ENCODE measurements around the gene RPN1.

Gene RPN1

GRCh38 chr3:128576290-128576689, 74.3 kb downstream of the RPN1 start:
- no peak for DNase-seq

- no peak for DNase-seq
Observed at GRCh38 chr3:128575777-128576176, 74.8 kb downstream of the RPN1 start.

- no peak for DNase-seq
Observed at GRCh38 chr3:128573707-128574162, 76.9 kb downstream of the RPN1 start.

- DNase-seq = no peak
Observed at GRCh38 chr3:128573160-128573559, 77.5 kb downstream of the RPN1 start.

GRCh38 chr3:128572644-128573105, 77.9 kb downstream of the RPN1 start:
- peak; percentile 3 for DNase-seq

- no peak for DNase-seq
Observed at GRCh38 chr3:128572013-128572412, 78.6 kb downstream of the RPN1 start.
